MM.1S (cell line): ENCODE measurements around the gene PLD1.

Experiments used
- DNase-seq: peaks from one replicate; pipeline ENCODE4 v3.0.0-alpha.2; 2015
- H2AFZ ChIP-seq: fragments of 300-600 bp; sonication (generic); 2 replicates; pipeline ENCODE4 v1.6.0; 2016; ENCODE audit warnings: antibody characterized with exemption, low read length
- H3F3A ChIP-seq: fragments of 300-600 bp; sonication (generic); 2 replicates; pipeline ENCODE4 v1.6.1; 2016; ENCODE audit warnings: mild to moderate bottlenecking, antibody characterized with exemption, low read length, moderate library complexity, mixed read lengths; ENCODE audit not compliant: insufficient read depth
- H3K27ac ChIP-seq: fragments of 300-600 bp; sonication (generic); 2 replicates; pipeline ENCODE4 v1.5.1; 2016; ENCODE audit warnings: mild to moderate bottlenecking, low read length
- H3K27me3 ChIP-seq: fragments of 300-600 bp; sonication (generic); replicated peaks from 2 replicates; pipeline ENCODE4 v1.6.0; 2016; ENCODE audit warnings: low read length; ENCODE audit not compliant: insufficient read depth
- H3K36me3 ChIP-seq: fragments of 300-600 bp; sonication (generic); replicated peaks from 2 replicates; pipeline ENCODE4 v1.6.1; 2016; ENCODE audit warnings: mild to moderate bottlenecking, low read length, mixed read lengths; ENCODE audit not compliant: insufficient read depth
- H3K4me1 ChIP-seq: fragments of 300-600 bp; sonication (generic); 2 replicates; pipeline ENCODE4 v1.6.1; 2016; ENCODE audit warnings: low read length, mixed read lengths
- H3K4me2 ChIP-seq: fragments of 300-600 bp; sonication (generic); 2 replicates; pipeline ENCODE4 v1.6.0; 2016; ENCODE audit warnings: low read depth, low read length
- H3K4me3 ChIP-seq: fragments of 300-600 bp; sonication (generic); 2 replicates; pipeline ENCODE4 v1.5.1; 2016; ENCODE audit warnings: low read length, mixed read lengths
- H3K79me2 ChIP-seq: fragments of 300-600 bp; sonication (generic); 2 replicates; pipeline ENCODE4 v1.6.1; 2016; ENCODE audit warnings: mixed run types, low read length, mixed read lengths
- H3K9ac ChIP-seq: fragments of 300-600 bp; sonication (generic); 2 replicates; pipeline ENCODE4 v1.6.1; 2016; ENCODE audit warnings: low read length, mixed read lengths
- H3K9me2 ChIP-seq: fragments of 300-600 bp; sonication (generic); replicated peaks from 2 replicates; pipeline ENCODE4 v1.6.1; 2016; ENCODE audit warnings: mild to moderate bottlenecking, low read length, mixed read lengths; ENCODE audit not compliant: insufficient read depth
- H3K9me3 ChIP-seq: fragments of 300-600 bp; sonication (generic); replicated peaks from 2 replicates; pipeline ENCODE4 v1.6.1; 2016; ENCODE audit warnings: mild to moderate bottlenecking, low read length, mixed read lengths; ENCODE audit not compliant: insufficient read depth
- H4K20me1 ChIP-seq: fragments of 300-600 bp; sonication (generic); 2 replicates; pipeline ENCODE4 v1.6.1; 2016; ENCODE audit warnings: mild to moderate bottlenecking, low read length, moderate library complexity, mixed read lengths; ENCODE audit not compliant: insufficient read depth
- CTCF ChIP-seq: fragments of 300-600 bp; sonication (generic); IDR thresholded peaks from 2 replicates; pipeline ENCODE4 v1.5.1; 2016; ENCODE audit warnings: antibody characterized with exemption, low read length, mixed read lengths
- EZH2 ChIP-seq: fragments of 300-600 bp; sonication (generic); optimal IDR thresholded peaks from 2 replicates; pipeline ENCODE3; 2017; ENCODE audit warnings: low read depth, mild to moderate bottlenecking, antibody characterized with exemption, low read length, mixed read lengths
- EZH2phosphoT487 ChIP-seq: fragments of 300-600 bp; sonication (generic); IDR thresholded peaks from 2 replicates; pipeline ENCODE4 v1.6.1; 2018; ENCODE audit warnings: antibody characterized with exemption, low read length

Gene PLD1

GRCh38 chr3:171553086-171553485, 257.2 kb downstream of the PLD1 start:
- H3K79me2 ChIP-seq = no peaks in the 10 kb centered on the region
- no peak overlapping the region for H3K9ac ChIP-seq
- H3K27ac ChIP-seq = no peak overlapping the region
- no peak overlapping the region for H3K4me2 ChIP-seq
- H4K20me1 ChIP-seq = no peaks in the 10 kb centered on the region
- TF ChIP-seq CTCF = no peak
- no peak for TF ChIP-seq EZH2
- no peak for TF ChIP-seq EZH2phosphoT487
- DNase-seq = no peak
- no peak overlapping the region for H3K4me3 ChIP-seq
- H3K9me3 ChIP-seq = no peaks in the 10 kb centered on the region
- no peaks in the 10 kb centered on the region for H3K4me1 ChIP-seq
- no peak overlapping the region for H2AFZ ChIP-seq
- no peaks in the 10 kb centered on the region for H3K36me3 ChIP-seq
- no peaks in the 10 kb centered on the region for H3F3A ChIP-seq
- no peaks in the 10 kb centered on the region for H3K27me3 ChIP-seq
- no peaks in the 10 kb centered on the region for H3K9me2 ChIP-seq

GRCh38 chr3:171552531-171552930, 257.8 kb downstream of the PLD1 start:
- Histone ChIP-seq H3K9me2 (no peaks in the 10 kb centered on the region), H3K4me2 (no peak overlapping the region), H3K36me3 (no peaks in the 10 kb centered on the region), H3K9ac (no peak overlapping the region), H3K4me1 (no peaks in the 10 kb centered on the region), H3K27ac (no peak overlapping the region), H3K27me3 (no peaks in the 10 kb centered on the region), H2AFZ (no peak overlapping the region), H3K9me3 (no peaks in the 10 kb centered on the region), H3K4me3 (no peak overlapping the region), H4K20me1 (no peaks in the 10 kb centered on the region), H3K79me2 (no peaks in the 10 kb centered on the region), H3F3A (no peaks in the 10 kb centered on the region)
- TF ChIP-seq EZH2 (no peak), CTCF (no peak), EZH2phosphoT487 (no peak)
- no peak for DNase-seq

- no peak overlapping the region for H3K4me2 ChIP-seq
- TF ChIP-seq EZH2 (no peak), EZH2phosphoT487 (no peak), CTCF (no peak)
- no peaks in the 10 kb centered on the region for H3K9me3 ChIP-seq
- no peak for DNase-seq
- no peaks in the 10 kb centered on the region for H3K9me2 ChIP-seq
- no peak overlapping the region for H2AFZ ChIP-seq
- no peaks in the 10 kb centered on the region for H4K20me1 ChIP-seq
- no peaks in the 10 kb centered on the region for H3K36me3 ChIP-seq
- no peak overlapping the region for H3K27ac ChIP-seq
- no peaks in the 10 kb centered on the region for H3K79me2 ChIP-seq
- no peak overlapping the region for H3K4me3 ChIP-seq
- no peaks in the 10 kb centered on the region for H3F3A ChIP-seq
- no peaks in the 10 kb centered on the region for H3K27me3 ChIP-seq
- no peak overlapping the region for H3K9ac ChIP-seq
- H3K4me1 ChIP-seq = no peaks in the 10 kb centered on the region
Observed at GRCh38 chr3:171551296-171551695, 259.0 kb downstream of the PLD1 start.
